Vagina (tissue), 2 donors: ENCODE measurements around the gene ARMH4. TPM values are rescaled to one million over a fixed set of nuclear protein-coding genes. Genes with fewer than 3 reads are reported as not detected.

Experiments used
- DNase-seq, 2 donors: peaks; one replicate each; pipeline ENCODE4 v3.0.0-alpha.2; 2017; ENCODE audit errors: extremely low spot score in 2 of 2
- H3K27ac ChIP-seq: fragments of 200-600 bp; sonication (generic); one replicate; pipeline ENCODE4 v1.5.1; 2019
- H3K27me3 ChIP-seq: fragments of 200-600 bp; sonication (generic); one replicate; pipeline ENCODE4 v1.5.1; 2019
- H3K36me3 ChIP-seq, 2 donors: fragments of 200-600 bp; sonication (generic); one replicate each; pipeline ENCODE4 v1.5.1; 2017 to 2019
- H3K4me1 ChIP-seq: fragments of 200-600 bp; sonication (generic); one replicate; pipeline ENCODE4 v1.5.1; 2019
- H3K4me3 ChIP-seq, 2 donors: fragments of 200-600 bp; sonication (generic); 1 replicate in 1 of 2; 2 replicates in 1 of 2; pipeline ENCODE4 v1.5.1; 2016 to 2019
- H3K9me3 ChIP-seq: fragments of 200-600 bp; sonication (generic); one replicate; pipeline ENCODE4 v1.5.1; 2019
- POLR2A ChIP-seq, 2 donors: fragments of 450-650 bp; IDR thresholded peaks; one replicate each; pipeline ENCODE4 v1.6.1; 2017; ENCODE audit warnings: antibody characterized with exemption in 2 of 2, mild to moderate bottlenecking in 2 of 2, moderate library complexity in 2 of 2
- POLR2AphosphoS5 ChIP-seq, 2 donors: sonication (generic); formaldehyde crosslinking; IDR thresholded peaks; one replicate each; pipeline ENCODE4 v1.9.0; 2017; ENCODE audit warnings: antibody characterized with exemption in 2 of 2, mild to moderate bottlenecking in 2 of 2, low read depth in 1 of 2; ENCODE audit not compliant: insufficient read depth in 1 of 2
- intact Hi-C: fragments of 100-400 bp; cut with DNase I; formaldehyde crosslinking; loops from one replicate; pipeline ENCODE4 v1.15.1; 2023
- total RNA-seq: library from RNA; depleted of rRNA; stranded (reverse); fragments of >200 nt; gene quantifications from one replicate; pipeline ENCODE4 v1.2.3, GENCODE V29; 2016
- TF ChIP-seq, protein P1 (sequence below), 3 experiments: fragments of 450-650 bp in 2 of 3; fragments of 200-600 bp in 1 of 3; sonication (generic) in 1 of 3; IDR thresholded peaks; one replicate each; pipeline ENCODE4 v1.5.1; 2017 to 2019; ENCODE audit warnings: antibody characterized with exemption in 3 of 3, mild to moderate bottlenecking in 2 of 3, moderate library complexity in 2 of 3

ARMH4 gene
- total RNA-seq, 1 donor from 2014 or later, result 5.2 TPM

DNA sequence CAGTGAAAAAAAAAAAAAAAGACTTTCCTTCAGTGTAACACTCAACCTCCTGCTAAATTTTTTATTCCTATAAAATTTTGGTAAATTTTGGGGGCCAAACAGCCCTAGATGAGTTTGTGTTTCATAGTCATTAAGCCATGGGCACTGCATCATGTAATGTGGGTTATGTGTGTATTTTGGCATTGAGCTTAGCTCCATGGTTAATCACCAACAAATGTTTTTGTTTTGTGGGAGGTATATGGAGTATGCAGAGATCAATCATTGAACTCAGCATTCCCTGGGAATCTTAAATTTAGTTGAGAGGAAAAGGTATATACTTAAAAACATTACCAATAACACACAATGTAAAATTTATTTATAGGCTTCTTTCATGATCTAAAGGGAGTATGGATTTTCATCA, 8.5 kb upstream of the ARMH4 start:
- Histone ChIP-seq H3K27ac (no peak overlapping the region), H3K9me3 (no peaks in the 10 kb centered on the region), H3K4me1 (no peaks in the 10 kb centered on the region), H3K36me3 (no peaks in the 10 kb centered on the region), H3K4me3 (no peak overlapping the region), H3K27me3 (no peaks in the 10 kb centered on the region)
- TF ChIP-seq POLR2AphosphoS5 (IDR thresholded peaks at IDR 0.05; ENCODE audit: insufficient read depth in 1 of 2, low read depth in 1 of 2) (no peak), POLR2A (IDR thresholded peaks at IDR 0.05) (no peak)
- TF ChIP-seq, protein P1, sequence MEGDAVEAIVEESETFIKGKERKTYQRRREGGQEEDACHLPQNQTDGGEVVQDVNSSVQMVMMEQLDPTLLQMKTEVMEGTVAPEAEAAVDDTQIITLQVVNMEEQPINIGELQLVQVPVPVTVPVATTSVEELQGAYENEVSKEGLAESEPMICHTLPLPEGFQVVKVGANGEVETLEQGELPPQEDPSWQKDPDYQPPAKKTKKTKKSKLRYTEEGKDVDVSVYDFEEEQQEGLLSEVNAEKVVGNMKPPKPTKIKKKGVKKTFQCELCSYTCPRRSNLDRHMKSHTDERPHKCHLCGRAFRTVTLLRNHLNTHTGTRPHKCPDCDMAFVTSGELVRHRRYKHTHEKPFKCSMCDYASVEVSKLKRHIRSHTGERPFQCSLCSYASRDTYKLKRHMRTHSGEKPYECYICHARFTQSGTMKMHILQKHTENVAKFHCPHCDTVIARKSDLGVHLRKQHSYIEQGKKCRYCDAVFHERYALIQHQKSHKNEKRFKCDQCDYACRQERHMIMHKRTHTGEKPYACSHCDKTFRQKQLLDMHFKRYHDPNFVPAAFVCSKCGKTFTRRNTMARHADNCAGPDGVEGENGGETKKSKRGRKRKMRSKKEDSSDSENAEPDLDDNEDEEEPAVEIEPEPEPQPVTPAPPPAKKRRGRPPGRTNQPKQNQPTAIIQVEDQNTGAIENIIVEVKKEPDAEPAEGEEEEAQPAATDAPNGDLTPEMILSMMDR (IDR thresholded peaks at IDR 0.05), result no peak
- no peak for DNase-seq
- intact Hi-C loops, result no loop called here

DNA sequence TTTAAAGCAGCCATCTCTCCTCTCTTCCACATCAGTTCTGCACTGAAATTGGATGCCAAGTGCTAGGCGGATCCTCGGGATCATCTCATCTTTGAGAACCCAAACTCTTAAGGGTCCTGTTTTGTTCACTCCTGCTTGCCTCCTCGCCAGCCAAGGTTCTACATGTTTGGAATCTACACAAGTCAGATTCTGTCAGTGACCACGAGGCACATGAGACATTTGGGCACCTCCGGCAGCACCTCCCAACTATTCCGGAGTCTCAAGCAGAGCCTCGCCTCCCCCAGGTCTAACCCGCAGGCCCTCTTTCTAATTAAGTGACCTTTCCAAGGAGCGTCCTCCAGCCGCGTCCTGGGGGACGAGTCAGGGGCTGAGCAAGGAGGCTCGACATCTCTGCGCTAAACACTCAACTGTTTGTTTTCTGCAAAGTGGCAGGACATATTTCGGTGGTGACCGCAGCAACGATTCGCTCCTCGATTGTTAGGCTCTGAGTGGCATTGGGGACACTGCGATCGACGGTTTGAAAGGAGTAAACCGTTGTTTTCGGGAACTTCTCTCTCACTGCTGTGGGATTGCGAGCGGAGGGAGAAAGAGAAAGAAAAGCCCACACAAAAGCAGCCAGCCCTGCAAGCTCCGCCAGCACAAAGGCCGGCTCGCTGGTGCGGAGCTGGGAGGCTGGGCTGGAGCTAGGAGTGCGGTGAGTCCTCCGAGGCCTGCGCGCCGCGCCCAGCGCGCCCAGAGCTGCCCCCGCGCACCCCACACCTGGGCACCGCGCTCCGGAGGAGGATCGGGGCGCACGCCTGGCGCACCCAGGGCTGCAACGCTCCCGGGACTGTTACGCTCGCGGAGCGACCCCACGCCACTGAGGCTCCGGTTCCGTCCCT, 640 bp downstream of the ARMH4 start:
- Histone ChIP-seq H3K9me3 (no peaks in the 10 kb centered on the region), H3K27me3 (no peaks in the 10 kb centered on the region), H3K27ac (peak overlapping the region; percentile 79), H3K4me3 (peak overlapping the region; percentile 67 to 82), H3K36me3 (no peaks in the 10 kb centered on the region), H3K4me1 (peaks cover 10% of the 10 kb centered on the region)
- intact Hi-C loops, result no loop called here
- no peak for DNase-seq
- no peak for TF ChIP-seq POLR2AphosphoS5 (IDR thresholded peaks at IDR 0.05; ENCODE audit: insufficient read depth in 1 of 2, low read depth in 1 of 2)
- TF ChIP-seq POLR2A (IDR thresholded peaks at IDR 0.05), result no peak
- TF ChIP-seq, protein P1 (IDR thresholded peaks at IDR 0.05), result no peak

DNA sequence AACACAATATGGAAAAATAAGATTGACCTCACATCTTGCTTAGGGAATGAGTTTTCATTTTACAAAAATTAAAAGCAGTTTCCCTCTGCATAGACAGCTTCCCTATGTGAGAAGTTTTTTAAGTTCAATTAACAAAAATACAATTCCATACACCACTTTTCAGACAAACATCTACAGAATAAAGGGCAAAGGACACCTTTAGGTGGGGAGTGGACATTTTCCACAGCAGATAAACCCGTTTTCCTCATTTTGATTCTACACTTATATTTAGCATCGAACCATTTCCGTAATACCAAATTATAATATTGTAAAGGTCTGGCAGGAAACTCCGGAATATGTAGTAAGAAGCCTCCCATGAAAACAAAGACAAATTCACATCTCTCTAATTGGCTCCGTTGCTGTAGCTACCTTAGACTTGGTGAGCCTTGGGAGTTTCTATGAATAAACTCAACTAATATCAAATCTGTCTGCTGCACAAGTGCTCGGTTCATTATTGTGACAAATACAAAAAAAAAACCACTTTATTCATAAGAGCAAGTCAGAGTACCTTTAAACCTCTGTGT, 1.7 kb downstream of the ARMH4 start:
- no peak for DNase-seq
- H3K27ac ChIP-seq, result no peak overlapping the region
- no peaks in the 10 kb centered on the region for H3K9me3 ChIP-seq
- H3K27me3 ChIP-seq, result no peaks in the 10 kb centered on the region
- H3K4me3 ChIP-seq, result no peak overlapping the region
- TF ChIP-seq POLR2AphosphoS5 (IDR thresholded peaks at IDR 0.05; ENCODE audit: insufficient read depth in 1 of 2, low read depth in 1 of 2) (no peak), POLR2A (IDR thresholded peaks at IDR 0.05) (no peak)
- TF ChIP-seq, protein P1 (IDR thresholded peaks at IDR 0.05), result no peak
- peaks cover 10% of the 10 kb centered on the region for H3K4me1 ChIP-seq
- intact Hi-C loops, result no loop called here
- H3K36me3 ChIP-seq, result no peaks in the 10 kb centered on the region

DNA sequence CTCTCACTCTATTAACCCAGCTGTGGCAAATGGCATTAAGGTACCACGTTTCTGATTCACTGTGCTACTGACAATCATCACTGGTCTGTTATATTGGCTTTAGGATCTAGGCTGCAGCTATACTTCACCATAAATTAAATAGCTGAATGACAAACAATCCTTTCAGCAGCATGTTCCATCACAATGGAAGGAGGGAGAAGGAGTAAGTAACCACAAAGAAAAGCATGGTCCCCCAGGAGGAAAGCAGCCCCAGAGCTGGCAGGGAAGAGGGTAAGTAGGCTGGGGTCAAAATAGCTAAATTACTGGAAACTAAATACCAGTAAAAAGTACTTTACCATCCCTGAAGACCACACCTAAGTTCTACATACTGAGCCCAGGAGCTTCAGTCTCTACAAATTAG, 2.8 kb downstream of the ARMH4 start:
- Histone ChIP-seq H3K4me1 (peaks cover 10% of the 10 kb centered on the region), H3K27me3 (no peaks in the 10 kb centered on the region), H3K9me3 (no peaks in the 10 kb centered on the region), H3K4me3 (no peak overlapping the region), H3K27ac (no peak overlapping the region), H3K36me3 (no peaks in the 10 kb centered on the region)
- TF ChIP-seq POLR2AphosphoS5 (IDR thresholded peaks at IDR 0.05; ENCODE audit: insufficient read depth in 1 of 2, low read depth in 1 of 2) (no peak), POLR2A (IDR thresholded peaks at IDR 0.05) (no peak)
- TF ChIP-seq, protein P1 (IDR thresholded peaks at IDR 0.05), result no peak
- intact Hi-C loops, result no loop called here
- DNase-seq, result no peak

DNA sequence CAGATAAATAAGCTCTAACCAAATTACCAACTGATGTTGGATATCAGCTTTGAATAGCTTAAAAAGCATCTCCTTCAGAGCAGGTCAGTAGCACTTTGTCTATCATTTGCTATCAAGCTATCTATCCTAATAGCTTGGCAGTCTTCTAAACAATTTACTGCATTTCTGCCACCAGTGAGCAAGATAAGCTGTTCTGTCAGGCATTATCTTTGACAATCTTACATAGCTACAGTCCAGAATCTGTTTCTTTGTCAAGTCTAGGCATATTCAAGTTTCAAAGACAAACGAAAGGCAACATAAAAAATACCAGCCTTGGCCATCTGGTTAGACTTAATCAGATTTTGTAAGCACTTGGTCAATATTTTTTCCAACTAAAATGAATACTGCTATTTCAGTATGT, 5.6 kb downstream of the ARMH4 start:
- no peaks in the 10 kb centered on the region for H3K36me3 ChIP-seq
- no peak overlapping the region for H3K4me3 ChIP-seq
- TF ChIP-seq, protein P1 (IDR thresholded peaks at IDR 0.05), result no peak
- TF ChIP-seq POLR2A (IDR thresholded peaks at IDR 0.05) (no peak), POLR2AphosphoS5 (IDR thresholded peaks at IDR 0.05; ENCODE audit: insufficient read depth in 1 of 2, low read depth in 1 of 2) (no peak)
- no peaks in the 10 kb centered on the region for H3K9me3 ChIP-seq
- no peak overlapping the region for H3K27ac ChIP-seq
- DNase-seq, result no peak
- intact Hi-C loops, result no loop called here
- no peaks in the 10 kb centered on the region for H3K27me3 ChIP-seq
- peaks cover 10% of the 10 kb centered on the region for H3K4me1 ChIP-seq
